Activated effector memory CD4-positive, alpha-beta T cell treated with Interleukin-2 at 50 U/mL for 16 hours (primary cell): Measurements from ENCODE around the gene HCST.
A peak's percentile ranks its signal among the peaks of the same experiment; 100 is the strongest.
"Not testable (repeated sequence)": the region's sequence is repeated elsewhere in the genome, so short reads cannot be mapped to it uniquely, and the experiment has no call there.

Experiments used
- DNase-seq: peaks from one replicate; pipeline ENCODE4 v3.0.0-alpha.2; 2020

HCST gene, protein sequence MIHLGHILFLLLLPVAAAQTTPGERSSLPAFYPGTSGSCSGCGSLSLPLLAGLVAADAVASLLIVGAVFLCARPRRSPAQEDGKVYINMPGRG

DNA sequence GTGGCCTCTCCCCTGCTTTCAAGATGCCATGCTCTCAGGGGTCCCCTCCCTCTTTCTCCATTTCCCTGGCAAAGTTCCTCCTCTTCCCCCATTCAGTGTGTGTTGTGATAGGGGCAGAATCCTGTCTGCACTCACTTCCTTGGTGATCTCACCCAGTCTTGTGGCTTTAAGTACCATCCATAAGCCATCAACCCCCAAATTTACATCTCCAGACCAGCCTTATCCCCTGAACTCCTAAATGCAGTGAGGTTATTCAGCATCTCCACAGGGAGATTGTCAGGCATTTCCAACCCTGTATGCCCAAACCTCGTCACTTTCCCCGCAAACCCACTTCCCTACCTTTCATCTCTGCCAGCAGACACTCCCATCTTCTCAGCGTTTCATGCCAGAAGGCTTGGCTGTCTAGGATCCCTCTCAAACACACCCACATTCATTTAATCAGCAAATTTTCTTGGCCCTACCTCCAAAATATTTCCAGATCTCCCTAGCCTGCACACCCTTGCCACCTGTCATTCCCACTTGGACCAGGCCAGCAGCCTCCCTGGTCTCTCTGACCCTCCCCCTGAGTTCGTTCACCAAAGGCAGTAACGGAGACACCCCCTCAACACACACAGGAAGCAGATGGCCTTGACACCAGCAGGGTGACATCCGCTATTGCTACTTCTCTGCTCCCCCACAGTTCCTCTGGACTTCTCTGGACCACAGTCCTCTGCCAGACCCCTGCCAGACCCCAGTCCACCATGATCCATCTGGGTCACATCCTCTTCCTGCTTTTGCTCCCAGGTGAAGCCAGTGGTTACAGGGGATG is at the start of gene HCST:
TSS of gene HCST (plus strand) at position 676 of the 808 bp plus-strand sequence. CDS start at position 741, 65 bp downstream.
- DNase-seq: peak; percentile 43

DNA sequence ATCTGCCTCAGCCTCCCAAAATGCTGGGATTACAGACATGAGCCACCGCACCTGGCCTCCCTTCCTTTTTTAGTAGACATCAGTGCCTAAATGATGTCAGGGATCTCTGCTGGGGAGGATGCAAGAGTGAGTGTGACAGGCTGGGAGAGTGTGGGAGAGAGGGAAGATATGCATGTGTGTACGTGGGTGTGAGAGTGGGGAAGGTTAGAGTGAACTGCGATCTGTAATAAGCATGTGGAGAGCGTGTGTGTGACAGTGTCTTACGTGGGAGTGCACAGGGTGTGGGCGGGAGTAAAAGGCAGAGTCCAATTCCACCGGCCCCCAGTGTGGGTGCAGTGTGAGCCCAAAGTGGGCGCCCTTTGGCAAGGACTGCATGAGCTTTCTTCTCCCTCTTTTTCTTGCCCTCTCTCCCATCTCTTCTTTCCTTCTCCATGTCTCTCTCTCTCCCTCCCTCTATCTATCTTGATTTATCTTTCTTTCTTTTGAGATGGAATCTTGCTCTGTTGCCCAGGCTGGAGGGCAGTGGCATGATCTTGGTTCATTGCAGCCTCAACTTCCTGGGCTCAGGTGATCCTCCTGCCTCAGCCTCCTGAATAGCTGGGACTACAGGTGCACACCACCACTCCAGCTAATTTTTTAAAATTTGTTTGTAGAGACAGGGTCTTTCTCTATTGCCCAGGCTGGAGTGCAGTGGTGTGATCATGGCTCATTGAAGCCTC is 49.1 kb upstream of the HCST start:
- DNase-seq: no peak

DNA sequence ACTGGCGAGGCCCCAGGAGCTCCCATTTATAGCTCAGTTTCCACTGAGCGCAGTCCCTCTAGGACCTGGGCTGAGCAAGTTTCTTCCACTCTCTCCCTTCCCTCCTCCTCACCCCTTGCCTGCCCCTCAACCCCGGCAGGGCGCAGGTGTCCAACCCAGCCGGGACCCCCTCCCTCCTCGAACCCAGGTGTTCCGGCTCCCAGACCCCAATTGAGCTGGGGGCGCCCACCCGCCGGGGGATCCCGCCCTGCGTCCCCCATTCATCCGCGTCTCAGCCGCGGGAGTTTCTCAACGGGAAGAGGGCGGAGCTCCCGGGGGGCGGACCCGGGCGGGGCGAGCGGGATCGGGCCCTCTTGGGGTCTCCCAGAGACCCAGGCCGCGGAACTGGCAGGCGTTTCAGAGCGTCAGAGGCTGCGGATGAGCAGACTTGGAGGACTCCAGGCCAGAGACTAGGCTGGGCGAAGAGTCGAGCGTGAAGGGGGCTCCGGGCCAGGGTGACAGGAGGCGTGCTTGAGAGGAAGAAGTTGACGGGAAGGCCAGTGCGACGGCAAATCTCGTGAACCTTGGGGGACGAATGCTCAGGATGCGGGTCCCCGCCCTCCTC is 45.7 kb upstream of the HCST start, which contains the start of gene KIRREL2:
TSS of gene KIRREL2 (plus strand) at position 366 of the 604 bp plus-strand sequence. CDS start at position 575, 209 bp downstream.
- DNase-seq: peak; percentile 11

DNA sequence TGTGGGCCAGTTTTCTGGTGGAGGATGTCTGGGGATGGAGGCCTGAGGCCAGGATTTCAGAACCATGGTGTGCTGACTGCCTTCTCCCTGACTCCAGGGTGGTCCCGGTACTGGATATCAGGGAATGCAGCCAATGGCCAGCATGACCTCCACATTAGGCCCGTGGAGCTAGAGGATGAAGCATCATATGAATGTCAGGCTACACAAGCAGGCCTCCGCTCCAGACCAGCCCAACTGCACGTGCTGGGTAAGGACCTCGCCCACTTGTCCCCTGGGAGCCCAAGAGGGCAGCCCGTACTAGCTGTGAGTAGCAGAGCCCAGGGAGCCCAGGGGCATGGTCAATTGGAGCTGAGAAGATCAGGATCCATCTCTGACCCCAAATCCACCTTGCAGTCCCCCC is 44.0 kb upstream of the HCST start:
- DNase-seq: no peak

DNA sequence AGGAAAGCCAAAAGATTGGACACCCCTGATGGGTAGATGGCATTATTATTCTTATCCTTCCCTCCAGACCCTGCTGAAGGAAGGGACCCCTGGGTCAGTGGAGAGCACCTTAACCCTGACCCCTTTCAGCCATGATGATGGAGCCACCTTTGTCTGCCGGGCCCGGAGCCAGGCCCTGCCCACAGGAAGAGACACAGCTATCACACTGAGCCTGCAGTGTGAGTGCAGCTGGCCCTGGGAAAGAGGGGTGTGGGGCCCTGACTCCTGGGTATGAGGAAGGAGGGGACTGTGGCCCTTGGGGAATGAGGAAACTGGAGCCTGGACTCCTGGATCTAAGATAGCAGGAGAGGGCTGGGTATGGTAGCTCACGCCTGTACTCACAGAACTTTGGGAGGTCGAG is 42.9 kb upstream of the HCST start:
- no peak for DNase-seq

DNA sequence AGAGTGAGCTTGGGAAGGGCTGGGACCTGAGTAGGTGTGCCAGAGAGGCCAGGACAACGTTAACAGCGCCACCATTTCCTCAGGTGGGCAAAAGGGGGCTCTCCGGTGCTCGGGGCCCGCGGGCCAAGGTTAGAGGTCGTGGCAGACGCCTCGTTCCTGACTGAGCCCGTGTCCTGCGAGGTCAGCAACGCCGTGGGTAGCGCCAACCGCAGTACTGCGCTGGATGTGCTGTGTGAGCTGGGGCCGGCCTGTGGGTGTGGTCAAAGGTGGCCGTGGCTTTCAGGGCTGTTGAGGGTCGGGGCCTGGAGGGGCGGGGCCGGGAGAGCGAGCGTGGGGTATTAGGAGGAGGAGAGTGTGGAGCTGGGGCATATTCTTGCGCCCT is 41.9 kb upstream of the HCST start:
- no peak for DNase-seq

DNA sequence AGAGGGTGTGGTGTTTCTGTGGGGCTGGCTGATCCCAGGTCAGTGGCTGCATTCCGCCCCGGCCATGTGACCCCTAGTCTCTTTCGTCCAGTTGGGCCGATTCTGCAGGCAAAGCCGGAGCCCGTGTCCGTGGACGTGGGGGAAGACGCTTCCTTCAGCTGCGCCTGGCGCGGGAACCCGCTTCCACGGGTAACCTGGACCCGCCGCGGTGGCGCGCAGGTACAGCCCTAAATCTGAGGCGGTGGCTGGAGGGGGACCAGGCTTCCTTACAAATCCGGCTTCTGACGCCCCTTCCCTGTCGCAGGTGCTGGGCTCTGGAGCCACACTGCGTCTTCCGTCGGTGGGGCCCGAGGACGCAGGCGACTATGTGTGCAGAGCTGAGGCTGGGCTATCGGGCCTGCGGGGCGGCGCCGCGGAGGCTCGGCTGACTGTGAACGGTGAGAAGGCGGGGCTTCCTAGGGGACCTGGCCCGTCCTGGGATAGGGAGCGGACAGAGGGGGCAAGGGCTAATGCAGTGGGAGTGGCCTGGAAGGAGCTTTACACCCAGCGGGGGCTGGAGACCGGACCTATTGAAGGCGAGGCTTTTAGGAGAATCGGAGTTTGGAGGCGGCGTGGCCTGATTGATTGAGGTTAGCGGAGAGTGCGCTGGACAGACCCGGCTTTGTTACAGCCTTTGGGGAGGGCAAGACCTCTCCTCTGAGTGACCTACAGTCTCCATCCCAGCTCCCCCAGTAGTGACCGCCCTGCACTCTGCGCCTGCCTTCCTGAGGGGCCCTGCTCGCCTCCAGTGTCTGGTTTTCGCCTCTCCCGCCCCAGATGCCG is 41.3 kb upstream of the HCST start:
- DNase-seq: no peak

DNA sequence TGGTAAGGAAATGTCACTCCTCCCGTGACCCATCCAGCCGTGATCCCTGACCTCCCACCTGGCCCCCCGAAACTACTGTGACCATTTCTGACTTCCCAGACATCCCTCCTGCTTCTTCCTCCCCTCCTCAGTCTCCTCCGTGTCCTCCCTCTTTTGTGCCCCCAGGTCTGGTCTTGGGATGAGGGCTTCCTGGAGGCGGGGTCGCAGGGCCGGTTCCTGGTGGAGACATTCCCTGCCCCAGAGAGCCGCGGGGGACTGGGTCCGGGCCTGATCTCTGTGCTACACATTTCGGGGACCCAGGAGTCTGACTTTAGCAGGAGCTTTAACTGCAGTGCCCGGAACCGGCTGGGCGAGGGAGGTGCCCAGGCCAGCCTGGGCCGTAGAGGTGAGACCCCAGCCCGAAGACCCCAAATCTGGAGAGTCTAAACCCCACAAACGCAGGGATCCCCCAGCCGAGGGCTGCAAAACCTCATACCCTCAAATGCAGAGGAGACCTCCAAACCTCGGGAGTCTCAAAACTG is 40.6 kb upstream of the HCST start:
- no peak for DNase-seq

DNA sequence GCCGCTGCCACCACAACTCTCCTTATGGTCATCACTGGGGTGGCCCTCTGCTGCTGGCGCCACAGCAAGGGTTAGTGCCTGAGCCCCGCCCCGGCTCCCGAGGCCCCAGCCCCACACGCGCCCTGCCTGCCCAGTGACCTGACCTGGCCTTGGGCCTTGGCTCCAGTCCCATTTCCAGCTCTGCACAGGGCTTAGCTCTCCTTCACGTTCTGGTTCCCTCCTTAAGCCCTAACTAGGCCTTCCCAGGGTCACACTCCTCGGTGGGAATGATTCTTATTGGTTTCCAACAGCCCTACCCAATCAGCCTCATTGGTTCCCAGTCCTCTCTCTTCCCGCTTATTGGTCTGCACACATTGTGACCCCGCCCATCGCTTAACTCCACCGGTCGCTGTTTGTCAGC is 39.8 kb upstream of the HCST start:
- DNase-seq: no peak

DNA sequence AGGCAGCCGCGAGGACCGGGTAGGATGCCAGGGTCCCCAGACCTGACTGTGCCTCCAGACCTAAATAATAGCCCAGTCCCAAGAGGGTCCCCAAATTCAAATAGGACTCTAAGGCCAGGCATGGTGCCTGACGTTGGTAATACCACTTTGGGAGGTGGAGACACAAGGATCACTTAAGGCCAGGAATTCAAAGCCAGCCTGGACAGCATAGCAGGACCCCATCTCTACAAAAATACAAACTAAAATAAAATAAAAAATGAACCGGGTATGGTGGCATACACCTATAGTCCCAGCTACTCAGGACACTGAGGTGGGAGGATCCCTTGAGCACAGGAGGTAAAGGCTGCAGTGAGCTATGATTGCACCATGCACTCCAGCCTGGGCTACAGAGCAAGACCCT is 39.3 kb upstream of the HCST start:
- no peak for DNase-seq

DNA sequence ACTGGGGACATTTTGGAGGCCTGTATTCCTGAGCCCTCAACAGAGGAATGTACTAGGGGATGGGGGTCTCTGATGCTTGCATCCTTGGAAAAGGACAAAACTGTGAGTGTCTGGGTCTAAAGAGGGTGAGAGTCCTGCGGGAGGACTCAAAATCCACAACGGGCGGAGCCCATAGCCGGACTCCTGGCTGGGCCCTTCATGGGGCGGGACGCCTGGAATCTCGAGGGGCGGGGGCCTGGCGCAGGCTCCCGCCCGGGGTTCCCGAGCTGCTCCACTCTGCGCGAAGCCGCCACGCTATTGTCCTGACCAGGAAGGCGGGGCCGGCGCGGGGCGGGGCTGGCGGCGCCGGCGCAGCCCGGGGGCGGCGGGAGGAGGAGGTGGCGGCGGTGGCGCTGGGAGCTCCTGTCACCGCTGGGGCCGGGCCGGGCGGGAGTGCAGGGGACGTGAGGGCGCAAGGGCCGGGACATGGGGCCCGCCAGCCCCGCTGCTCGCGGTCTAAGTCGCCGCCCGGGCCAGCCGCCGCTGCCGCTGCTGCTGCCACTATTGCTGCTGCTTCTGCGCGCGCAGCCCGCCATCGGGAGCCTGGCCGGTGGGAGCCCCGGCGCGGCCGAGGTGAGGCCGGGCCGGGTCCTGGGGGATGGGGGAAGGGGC is 34.0 kb upstream of the HCST start, which contains the start of gene APLP1:
TSS of gene APLP1 (plus strand) at position 403 of the 651 bp plus-strand sequence. CDS start at position 466, 63 bp downstream.
- DNase-seq: peak; percentile 57

DNA sequence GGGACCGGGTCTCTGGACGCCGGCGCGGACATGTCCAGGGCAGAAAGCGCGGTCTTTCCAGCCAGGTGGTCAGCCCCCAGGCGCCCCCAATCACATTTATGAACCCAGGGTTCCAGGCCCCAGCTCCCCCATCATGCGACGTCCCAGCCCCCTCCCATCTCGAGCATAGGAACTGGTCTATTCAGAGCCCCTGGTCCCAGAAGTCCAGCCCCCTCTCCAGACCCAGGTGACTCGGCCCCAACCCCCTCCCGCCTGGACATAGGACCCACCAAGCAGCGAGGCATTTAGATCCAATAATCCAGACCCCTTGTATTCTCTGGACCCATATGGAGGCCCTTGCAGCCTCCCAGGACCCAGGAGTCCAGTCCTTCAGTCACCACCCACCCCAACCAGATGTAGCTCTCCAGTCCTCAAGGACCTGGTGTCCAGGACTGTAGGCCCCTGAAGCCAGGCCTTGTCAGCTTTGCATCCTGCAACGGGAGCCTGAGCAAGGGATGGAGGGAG is 33.5 kb upstream of the HCST start:
- no peak for DNase-seq

DNA sequence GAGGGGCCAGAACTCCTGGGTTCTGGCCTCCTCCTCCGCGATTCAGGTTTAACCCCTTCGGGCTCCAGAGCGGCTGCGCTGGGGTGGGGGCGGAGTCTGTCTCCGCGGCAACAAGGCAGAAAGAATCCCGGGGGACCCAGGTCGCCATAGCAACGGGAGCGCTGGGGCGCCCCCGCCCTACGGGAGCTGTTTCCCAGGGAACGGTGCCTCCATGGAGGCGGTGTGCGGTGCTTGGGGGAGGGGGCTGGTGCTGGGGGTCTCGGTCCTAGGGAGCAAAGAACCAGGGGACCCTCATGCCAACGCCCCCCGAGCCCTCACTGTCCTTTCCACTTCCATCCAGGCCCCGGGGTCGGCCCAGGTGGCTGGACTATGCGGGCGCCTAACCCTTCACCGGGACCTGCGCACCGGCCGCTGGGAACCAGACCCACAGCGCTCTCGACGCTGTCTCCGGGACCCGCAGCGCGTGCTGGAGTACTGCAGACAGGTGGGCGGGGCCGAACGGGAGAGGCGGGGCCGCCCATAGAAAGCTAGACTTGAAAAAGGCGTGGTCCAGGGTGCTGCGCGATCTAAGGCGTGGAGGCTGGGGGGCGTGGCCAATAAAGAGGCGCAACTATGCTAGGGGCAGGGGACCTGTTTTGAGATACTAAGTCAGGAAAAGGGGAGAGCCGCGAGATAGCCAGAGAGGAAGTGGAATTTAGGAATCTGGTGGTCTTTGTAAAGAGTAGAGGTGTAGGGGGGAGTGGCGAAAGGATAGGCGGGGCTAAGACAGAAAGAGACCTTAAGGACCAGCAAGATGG is 32.8 kb upstream of the HCST start:
- DNase-seq: peak; percentile 65

DNA sequence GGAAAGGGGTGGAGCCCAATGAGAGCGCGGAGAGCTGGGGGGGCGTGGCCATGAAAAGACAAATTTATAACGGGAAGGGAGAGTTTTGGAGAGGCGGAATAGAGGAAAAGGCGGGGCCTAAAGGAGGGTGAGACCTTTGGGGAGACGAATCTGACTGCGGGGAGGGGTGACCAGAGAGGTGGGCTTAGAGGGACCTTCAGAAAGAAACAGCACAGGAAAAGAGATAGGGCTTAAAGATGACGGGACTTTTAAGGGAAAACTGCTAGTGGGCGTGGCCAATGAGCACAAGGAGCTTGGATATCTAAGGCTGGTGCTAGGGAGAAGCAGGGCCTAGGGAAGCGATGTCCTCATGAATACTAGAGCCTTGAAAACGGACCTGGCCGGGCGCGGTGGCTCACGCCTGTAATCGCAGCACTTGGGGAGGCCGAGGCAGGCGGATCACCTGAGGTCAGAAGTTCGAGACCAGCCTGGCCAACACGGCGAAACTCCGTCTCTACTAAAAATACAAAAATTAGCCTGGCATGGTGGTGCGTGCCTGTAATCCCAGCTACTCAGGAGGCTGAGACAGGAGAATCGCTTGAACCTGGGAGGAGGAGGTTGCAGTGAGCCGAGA is 32.1 kb upstream of the HCST start:
- not testable (repeated sequence) for DNase-seq

DNA sequence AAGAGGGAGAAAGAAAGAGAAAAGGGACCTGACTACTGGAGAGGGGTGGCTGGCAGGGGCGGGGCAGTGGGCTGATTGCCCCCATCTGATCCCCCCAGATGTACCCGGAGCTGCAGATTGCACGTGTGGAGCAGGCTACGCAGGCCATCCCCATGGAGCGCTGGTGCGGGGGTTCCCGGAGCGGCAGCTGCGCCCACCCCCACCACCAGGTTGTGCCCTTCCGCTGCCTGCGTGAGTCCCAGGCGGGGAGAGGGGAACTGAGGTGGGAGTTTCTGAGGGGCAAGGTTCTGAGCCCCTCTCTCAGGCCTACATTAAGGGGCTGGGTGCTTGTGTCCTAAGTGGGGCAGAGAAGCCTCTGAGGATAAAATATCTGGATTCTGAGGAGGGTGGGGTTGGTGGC is 31.5 kb upstream of the HCST start:
- no peak for DNase-seq

DNA sequence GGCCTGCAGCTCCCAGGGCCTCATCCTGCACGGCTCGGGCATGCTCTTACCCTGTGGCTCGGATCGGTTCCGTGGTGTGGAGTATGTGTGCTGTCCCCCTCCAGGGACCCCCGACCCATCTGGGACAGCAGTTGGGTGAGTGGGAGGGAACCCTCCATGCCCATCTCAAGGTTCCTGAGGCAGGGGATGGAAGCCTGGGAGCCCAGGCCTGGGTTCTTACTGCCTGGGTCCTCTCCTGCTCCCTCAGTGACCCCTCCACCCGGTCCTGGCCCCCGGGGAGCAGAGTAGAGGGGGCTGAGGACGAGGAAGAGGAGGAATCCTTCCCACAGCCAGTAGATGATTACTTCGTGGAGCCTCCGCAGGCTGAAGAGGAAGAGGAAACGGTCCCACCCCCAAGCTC is 30.7 kb upstream of the HCST start:
- DNase-seq: no peak

DNA sequence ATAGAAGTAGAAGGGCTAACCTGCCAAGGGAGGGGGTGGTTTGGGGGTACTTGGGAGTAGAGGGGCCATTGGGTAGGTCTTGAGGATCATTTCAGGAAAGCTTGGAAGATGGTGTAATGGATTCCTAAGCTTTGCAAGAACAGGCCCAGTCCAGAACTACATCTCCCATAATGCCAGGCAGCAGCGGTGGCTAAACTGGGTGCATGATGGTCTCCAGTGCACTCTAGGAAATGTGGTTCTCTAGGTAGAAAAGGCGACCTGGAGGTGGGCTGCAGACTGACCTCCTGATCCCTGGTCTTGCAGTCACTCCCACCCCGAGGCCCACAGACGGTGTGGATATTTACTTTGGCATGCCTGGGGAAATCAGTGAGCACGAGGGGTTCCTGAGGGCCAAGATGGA is 30.1 kb upstream of the HCST start:
- no peak for DNase-seq

DNA sequence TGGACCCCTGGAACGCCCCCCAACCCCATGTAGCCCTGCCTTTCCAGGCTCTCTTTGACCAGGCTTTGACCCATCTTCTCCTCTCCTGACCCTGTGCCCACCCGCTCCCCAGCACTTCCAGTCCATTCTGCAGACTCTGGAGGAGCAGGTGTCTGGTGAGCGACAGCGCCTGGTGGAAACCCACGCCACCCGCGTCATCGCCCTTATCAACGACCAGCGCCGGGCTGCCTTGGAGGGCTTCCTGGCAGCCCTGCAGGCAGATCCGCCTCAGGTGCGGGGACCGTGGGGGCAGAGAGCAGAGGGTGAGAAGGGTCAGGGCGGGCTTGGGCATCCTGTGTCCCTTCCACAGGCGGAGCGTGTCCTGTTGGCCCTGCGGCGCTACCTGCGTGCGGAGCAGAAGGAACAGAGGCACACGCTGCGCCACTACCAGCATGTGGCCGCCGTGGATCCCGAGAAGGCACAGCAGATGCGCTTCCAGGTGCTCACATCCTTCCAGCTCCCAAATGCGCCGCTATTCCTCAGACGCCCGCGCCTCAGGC is 27.9 kb upstream of the HCST start:
- DNase-seq: no peak

DNA sequence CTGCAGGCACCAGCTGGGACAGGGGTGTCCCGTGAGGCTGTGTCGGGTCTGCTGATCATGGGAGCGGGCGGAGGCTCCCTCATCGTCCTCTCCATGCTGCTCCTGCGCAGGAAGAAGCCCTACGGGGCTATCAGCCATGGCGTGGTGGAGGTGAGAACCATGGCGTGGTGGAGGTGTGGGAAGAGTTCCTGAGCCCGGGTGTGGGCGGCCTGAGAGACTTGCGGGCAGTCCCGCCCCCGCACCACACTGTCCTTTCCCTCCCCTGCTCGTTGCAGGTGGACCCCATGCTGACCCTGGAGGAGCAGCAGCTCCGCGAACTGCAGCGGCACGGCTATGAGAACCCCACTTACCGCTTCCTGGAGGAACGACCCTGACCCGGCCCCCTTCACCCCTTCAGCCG is 23.3 kb upstream of the HCST start:
- no peak for DNase-seq

DNA sequence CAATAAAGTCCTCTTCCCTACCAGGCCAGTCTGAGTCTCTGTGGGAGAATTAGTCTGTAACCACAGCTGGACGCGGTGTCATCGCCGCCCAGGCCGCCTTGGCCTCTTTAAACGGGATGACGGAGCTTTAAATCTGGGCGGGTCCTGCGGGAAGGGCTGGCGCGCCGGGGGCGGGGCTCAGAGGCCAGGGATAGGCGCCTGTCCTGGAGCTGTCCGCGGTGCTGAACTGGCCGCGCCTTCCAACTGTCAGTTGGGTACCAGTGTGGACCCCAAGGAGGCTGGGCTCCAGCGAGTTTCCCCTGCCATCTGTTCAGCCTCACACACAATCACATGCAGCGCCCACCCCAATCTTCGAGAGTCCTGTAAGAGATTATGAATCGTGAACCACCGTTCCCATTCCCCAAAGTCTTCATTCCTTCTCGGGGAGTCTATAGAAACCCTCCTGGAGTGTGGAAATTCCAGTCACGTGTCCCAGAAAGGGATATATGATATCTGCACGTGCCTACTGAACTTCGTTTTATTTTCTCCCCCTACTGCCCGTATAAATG is 22.5 kb upstream of the HCST start:
- DNase-seq: peak; percentile 53
